Transverse colon (tissue), 4 donors: ENCODE results near the gene KIAA1958. TPM values are rescaled to one million over a fixed set of nuclear protein-coding genes. Genes with fewer than 3 reads are reported as not detected.

Experiments
- DNase-seq: peaks from one replicate; pipeline ENCODE4 v3.0.0-alpha.2; 2019
- H3K27ac ChIP-seq, 4 donors: fragments of 200-600 bp; sonication (generic); 2 replicates each; pipeline ENCODE4 v1.5.1; 2016 to 2018; ENCODE audit warnings: inconsistent platforms in 4 of 4
- H3K27me3 ChIP-seq: fragments of 200-600 bp; sonication (generic); 2 replicates; pipeline ENCODE4 v1.5.1; 2017; ENCODE audit warnings: inconsistent platforms
- H3K36me3 ChIP-seq, 4 donors: fragments of 200-600 bp; sonication (generic); 2 replicates each; pipeline ENCODE4 v1.5.1; 2017 to 2019; ENCODE audit warnings: inconsistent platforms in 4 of 4
- H3K4me1 ChIP-seq, 4 donors: fragments of 200-600 bp; sonication (generic); 2 replicates each; pipeline ENCODE4 v1.5.1; 2017 to 2020; ENCODE audit warnings: inconsistent platforms in 4 of 4
- H3K4me3 ChIP-seq, 4 donors: fragments of 200-600 bp; sonication (generic); 1 replicate in 1 of 4; 2 replicates in 3 of 4; pipeline versions ENCODE4 v1.5.1 to v1.6.1; 2017 to 2019; ENCODE audit warnings: inconsistent platforms in 4 of 4
- H3K9me3 ChIP-seq, 2 donors: fragments of 200-600 bp; sonication (generic); 2 replicates each; pipeline ENCODE4 v1.5.1; 2017 to 2019; ENCODE audit warnings: inconsistent platforms in 2 of 2
- EP300 ChIP-seq: sonication (generic); formaldehyde crosslinking; IDR thresholded peaks from one replicate; pipeline ENCODE4 v1.6.1; 2017; ENCODE audit warnings: antibody characterized with exemption, low read depth
- POLR2A ChIP-seq: fragments of 450-650 bp; IDR thresholded peaks from one replicate; pipeline ENCODE4 v1.6.1; 2016; ENCODE audit warnings: antibody characterized with exemption, mild to moderate bottlenecking, moderate library complexity
- POLR2AphosphoS5 ChIP-seq, 3 donors: sonication (generic); formaldehyde crosslinking; IDR thresholded peaks; one replicate each; pipeline ENCODE4 v1.6.1; 2016; ENCODE audit warnings: antibody characterized with exemption in 3 of 3
- WGBS, 2 donors: methylation state at CpG; one replicate each; pipeline ENCODE4 v1.1.5; 2018; ENCODE audit warnings: low coverage in 1 of 2; 5-methylcytosine and 5-hydroxymethylcytosine counted together
- in situ Hi-C, 4 donors: fragments of 200-750 bp; cut with MboI; loops; one replicate each; pipeline versions ENCODE4 v1.15.0 to v1.15.1; 2017; ENCODE audit warnings: low sequenced_read_pairs in 3 of 4, low pct_ligation_motif_present in 1 of 4, low pct_unique_long_range_greater_than_20kb in 1 of 4
- intact Hi-C: fragments of 100-400 bp; cut with DNase I; formaldehyde crosslinking; loops from one replicate; pipeline ENCODE4 v1.15.1; 2023; ENCODE audit warnings: low total_unique reads
- total RNA-seq, 4 donors: library from RNA; depleted of rRNA; stranded (reverse); fragments of >200 nt; gene quantifications; one replicate each; pipeline ENCODE4 v1.1.0, GENCODE V29; 2016
- TF ChIP-seq, protein P1 (sequence below), 5 experiments: fragments of 200-600 bp in 3 of 5; fragments of 450-650 bp in 2 of 5; sonication (generic) in 3 of 5; IDR thresholded peaks; 1 replicate in 2 of 5; 2 replicates in 3 of 5; pipeline ENCODE4 v1.5.1; 2016 to 2017; ENCODE audit warnings: antibody characterized with exemption in 5 of 5, inconsistent platforms in 3 of 5, mild to moderate bottlenecking in 2 of 5, moderate library complexity in 1 of 5

The KIAA1958 gene
- total RNA-seq, 4 donors from 2014 or later = 5.0 to 12.4 (median 9.4) TPM

DNA sequence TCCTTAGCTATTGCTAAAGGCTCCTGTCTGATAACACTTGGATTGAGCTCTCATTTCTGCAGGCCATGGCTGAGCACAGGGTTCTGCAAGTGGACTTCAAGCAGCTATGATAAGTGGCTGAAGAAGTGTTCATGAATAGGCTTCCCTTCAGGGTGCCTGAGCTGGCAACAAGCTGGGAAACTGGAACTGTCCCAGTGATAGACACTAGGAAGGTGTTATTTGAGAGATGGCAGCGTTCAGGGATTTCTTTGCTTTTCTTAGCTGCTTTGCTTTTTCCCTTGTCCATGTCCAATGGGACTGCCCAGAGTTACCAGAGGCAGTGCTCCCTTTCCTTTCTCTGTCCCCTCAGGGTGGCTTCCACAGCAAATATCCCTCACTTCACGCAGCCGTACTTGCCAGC is 155.5 kb downstream of the KIAA1958 start:
- DNase-seq = no peak
- intact Hi-C loops = no loop called here

DNA sequence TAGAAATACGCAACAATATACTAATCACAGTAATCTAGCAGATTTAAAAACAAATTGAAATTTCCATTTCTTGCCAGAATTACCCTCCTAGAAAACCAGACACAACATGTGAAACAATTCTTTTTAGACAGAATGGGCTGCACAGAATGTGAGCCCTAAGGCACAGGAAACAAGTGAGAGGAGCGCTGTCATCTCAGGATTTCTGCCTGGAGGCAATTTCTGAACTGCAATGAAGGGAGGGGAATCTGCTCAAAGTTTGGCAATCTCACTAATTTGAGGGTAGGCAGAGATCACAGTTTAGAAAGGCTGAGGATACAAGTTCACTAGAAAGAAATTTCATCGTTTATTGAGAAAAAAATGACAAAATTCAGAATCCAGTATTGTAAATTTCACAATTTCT is 161.0 kb downstream of the KIAA1958 start:
- no peaks in the 10 kb centered on the region for H3K4me1 ChIP-seq
- peaks cover 15 to 28% of the 10 kb centered on the region in 2 donors for H3K9me3 ChIP-seq
- DNase-seq = no peak
- WGBS, 2 donors = 97 to 100% methylated on average over 3 of the region's 3 CpGs
- H3K27me3 ChIP-seq = no peaks in the 10 kb centered on the region
- no peak overlapping the region for H3K4me3 ChIP-seq
- H3K36me3 ChIP-seq = peaks cover 0 to 14% (median 3%) of the 10 kb centered on the region in 4 donors
- intact Hi-C loops (no loop called here), in situ Hi-C loops (no loop called here)
- H3K27ac ChIP-seq = no peak overlapping the region
- no peak for TF ChIP-seq POLR2AphosphoS5 (IDR thresholded peaks at IDR 0.05)
- TF ChIP-seq, protein P1, sequence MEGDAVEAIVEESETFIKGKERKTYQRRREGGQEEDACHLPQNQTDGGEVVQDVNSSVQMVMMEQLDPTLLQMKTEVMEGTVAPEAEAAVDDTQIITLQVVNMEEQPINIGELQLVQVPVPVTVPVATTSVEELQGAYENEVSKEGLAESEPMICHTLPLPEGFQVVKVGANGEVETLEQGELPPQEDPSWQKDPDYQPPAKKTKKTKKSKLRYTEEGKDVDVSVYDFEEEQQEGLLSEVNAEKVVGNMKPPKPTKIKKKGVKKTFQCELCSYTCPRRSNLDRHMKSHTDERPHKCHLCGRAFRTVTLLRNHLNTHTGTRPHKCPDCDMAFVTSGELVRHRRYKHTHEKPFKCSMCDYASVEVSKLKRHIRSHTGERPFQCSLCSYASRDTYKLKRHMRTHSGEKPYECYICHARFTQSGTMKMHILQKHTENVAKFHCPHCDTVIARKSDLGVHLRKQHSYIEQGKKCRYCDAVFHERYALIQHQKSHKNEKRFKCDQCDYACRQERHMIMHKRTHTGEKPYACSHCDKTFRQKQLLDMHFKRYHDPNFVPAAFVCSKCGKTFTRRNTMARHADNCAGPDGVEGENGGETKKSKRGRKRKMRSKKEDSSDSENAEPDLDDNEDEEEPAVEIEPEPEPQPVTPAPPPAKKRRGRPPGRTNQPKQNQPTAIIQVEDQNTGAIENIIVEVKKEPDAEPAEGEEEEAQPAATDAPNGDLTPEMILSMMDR (IDR thresholded peaks at IDR 0.05) = no peak
- no peak for TF ChIP-seq POLR2A
- TF ChIP-seq EP300 = no peak

More for the DNA sequence above, 155.5 kb downstream of the KIAA1958 start:
- peaks cover 0 to 4% of the 10 kb centered on the region in 2 donors for H3K9me3 ChIP-seq
- 87% methylated on average over 3 of the region's 3 CpGs; no CpG with 5 or more reads in 1 of the 2 donors for WGBS, 2 donors
- H3K36me3 ChIP-seq = no peaks in the 10 kb centered on the region
- H3K4me1 ChIP-seq = no peaks in the 10 kb centered on the region
- H3K27ac ChIP-seq = no peak overlapping the region
- TF ChIP-seq, protein P1 (IDR thresholded peaks at IDR 0.05) = no peak
- no peak for TF ChIP-seq EP300
- TF ChIP-seq POLR2A = no peak
- TF ChIP-seq POLR2AphosphoS5 (IDR thresholded peaks at IDR 0.05) = no peak
- no peaks in the 10 kb centered on the region for H3K27me3 ChIP-seq
- in situ Hi-C loops = no loop called here
- H3K4me3 ChIP-seq = no peak overlapping the region

DNA sequence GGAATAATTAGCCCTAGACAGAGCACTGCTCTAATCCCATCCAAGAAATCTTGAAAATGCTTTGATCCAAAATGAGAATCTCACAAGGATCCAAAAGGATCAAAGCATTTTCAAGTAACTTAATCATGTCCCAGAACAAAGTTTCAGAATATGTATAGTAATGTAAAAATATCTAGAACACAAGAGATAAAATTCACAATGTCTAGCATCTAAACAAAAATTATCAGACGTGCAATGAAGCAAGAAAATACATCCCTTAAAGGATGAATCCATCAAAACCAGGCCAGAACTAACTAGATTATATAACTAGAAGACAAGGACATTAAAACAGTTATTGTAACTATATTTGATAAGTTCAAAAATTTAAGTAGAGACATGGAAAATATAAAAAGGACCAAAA is 162.0 kb downstream of the KIAA1958 start:
- no peaks in the 10 kb centered on the region for H3K27me3 ChIP-seq
- peaks cover 0 to 14% (median 3%) of the 10 kb centered on the region in 4 donors for H3K36me3 ChIP-seq
- peaks cover 15 to 28% of the 10 kb centered on the region in 2 donors for H3K9me3 ChIP-seq
- H3K4me1 ChIP-seq = no peaks in the 10 kb centered on the region
- intact Hi-C loops = no loop called here
- no peak overlapping the region for H3K27ac ChIP-seq
- in situ Hi-C loops = no loop called here
- no peak overlapping the region for H3K4me3 ChIP-seq
- no peak for TF ChIP-seq POLR2AphosphoS5 (IDR thresholded peaks at IDR 0.05)
- TF ChIP-seq, protein P1 (IDR thresholded peaks at IDR 0.05) = no peak
- TF ChIP-seq POLR2A = no peak
- no peak for TF ChIP-seq EP300
- no peak for DNase-seq
- WGBS, 2 donors = 88 to 92% methylated on average over 1 of the region's 1 CpG

DNA sequence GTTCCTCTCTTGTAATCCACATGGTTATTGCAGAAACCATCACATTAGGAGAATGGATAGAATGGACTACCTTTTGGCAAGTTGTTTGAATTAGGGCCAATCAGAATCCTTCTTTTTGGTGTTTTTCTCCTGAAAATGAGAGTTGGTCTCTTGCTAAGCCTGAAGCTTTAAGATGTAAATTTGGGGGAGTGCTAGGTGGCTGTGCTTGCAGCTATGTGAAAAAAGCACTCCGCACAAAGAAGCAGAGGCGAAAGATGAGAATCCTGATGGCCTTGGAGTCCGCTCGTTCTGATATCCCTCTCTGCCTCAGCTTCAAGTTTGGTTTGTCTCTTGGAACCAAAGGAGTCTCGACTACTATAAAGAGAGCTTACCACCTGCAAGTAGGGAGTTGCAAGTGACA is 167.7 kb downstream of the KIAA1958 start:
- in situ Hi-C loops = no loop called here
- TF ChIP-seq POLR2A (no peak), POLR2AphosphoS5 (IDR thresholded peaks at IDR 0.05) (no peak), EP300 (no peak)
- TF ChIP-seq, protein P1 (IDR thresholded peaks at IDR 0.05) = no peak
- H3K27me3 ChIP-seq = no peaks in the 10 kb centered on the region

More for the DNA sequence above, 167.7 kb downstream of the KIAA1958 start:
- intact Hi-C loops = no loop called here
- Histone ChIP-seq H3K36me3 (no peaks in the 10 kb centered on the region), H3K4me1 (no peaks in the 10 kb centered on the region), H3K4me3 (no peak overlapping the region), H3K9me3 (peaks cover 3 to 8% of the 10 kb centered on the region in 2 donors), H3K27ac (no peak overlapping the region)
- DNase-seq = no peak
- 89 to 91% methylated on average over 5 of the region's 5 CpGs for whole genome bisulfite sequencing, 2 donors
